ENCODE measurements around the gene RASGRP1.
"Not testable (repeated sequence)": the region's sequence is repeated elsewhere in the genome, so short reads cannot be mapped to it uniquely, and the experiment has no call there.

RASGRP1 gene

GRCh38 chr15:38564557-38565286 is at the start of gene RASGRP1:
Gene RASGRP1, minus strand, starts transcription at chr15:38564814. Its CDS starts 186 bp downstream, at chr15:38564628.
- DNase-seq, result peak; percentile 88

- peak; percentile 26 for DNase-seq
Observed at GRCh38 chr15:38613085-38613484, 48.5 kb upstream of the RASGRP1 start.

- peak; percentile 79 for DNase-seq
Observed at GRCh38 chr15:38612159-38612863, 47.7 kb upstream of the RASGRP1 start.

- peak; percentile 66 for DNase-seq
Observed at GRCh38 chr15:38611228-38611627, 46.6 kb upstream of the RASGRP1 start.

- DNase-seq, result peak; percentile 69
Observed at GRCh38 chr15:38610748-38611147, 46.1 kb upstream of the RASGRP1 start.

- DNase-seq, result no peak
Observed at GRCh38 chr15:38609097-38609738, 44.6 kb upstream of the RASGRP1 start.

GRCh38 chr15:38608682-38609081 is 44.1 kb upstream of the RASGRP1 start:
- DNase-seq, result no peak

- DNase-seq, result peak; percentile 17
Observed at GRCh38 chr15:38605744-38606143, 41.1 kb upstream of the RASGRP1 start.

GRCh38 chr15:38603672-38604071 is 39.1 kb upstream of the RASGRP1 start:
- no peak for DNase-seq

- DNase-seq, result no peak
Observed at GRCh38 chr15:38602910-38603670, 38.5 kb upstream of the RASGRP1 start.

- no peak for DNase-seq
Observed at GRCh38 chr15:38600236-38600635, 35.6 kb upstream of the RASGRP1 start.

- DNase-seq, result no peak
Observed at GRCh38 chr15:38598749-38599148, 34.1 kb upstream of the RASGRP1 start.

GRCh38 chr15:38597219-38597800 is 32.7 kb upstream of the RASGRP1 start:
- DNase-seq, result no peak

- DNase-seq, result no peak
Observed at GRCh38 chr15:38593524-38593923, 28.9 kb upstream of the RASGRP1 start.

- peak; percentile 41 for DNase-seq
Observed at GRCh38 chr15:38589502-38589901, 24.9 kb upstream of the RASGRP1 start.

- no peak for DNase-seq
Observed at GRCh38 chr15:38588672-38589071, 24.1 kb upstream of the RASGRP1 start.

- DNase-seq, result no peak
Observed at GRCh38 chr15:38587214-38587613, 22.6 kb upstream of the RASGRP1 start.

GRCh38 chr15:38586005-38586404 is 21.4 kb upstream of the RASGRP1 start:
- DNase-seq, result not testable (repeated sequence)

- no peak for DNase-seq
Observed at GRCh38 chr15:38578626-38579025, 14.0 kb upstream of the RASGRP1 start.

- DNase-seq, result no peak
Observed at GRCh38 chr15:38577424-38577987, 12.9 kb upstream of the RASGRP1 start.

GRCh38 chr15:38576837-38577236 is 12.2 kb upstream of the RASGRP1 start:
- no peak for DNase-seq

GRCh38 chr15:38576261-38576660 is 11.6 kb upstream of the RASGRP1 start:
- DNase-seq, result no peak

Data from stimulated activated CD4-positive, alpha-beta T cell treated with anti-CD3 and anti-CD28 coated beads, Interleukin-15, amount 100 ng/mL, for 24 hours (primary cell).